Glutamatergic neuron (in vitro differentiated cells): Measurements from ENCODE around the gene FGF9. TPM values are rescaled to one million over a fixed set of nuclear protein-coding genes. Genes with fewer than 3 reads are reported as not detected.

ENCODE experiments used
- DNase-seq: peaks from one replicate; pipeline ENCODE4 v3.0.0; 2022
- H3K27ac Mint-ChIP-seq: one replicate; pipeline ENCODE4 v1.8.0; 2020; ENCODE audit warnings: mild to moderate bottlenecking, mixed read lengths, inconsistent platforms; ENCODE audit not compliant: unreplicated experiment
- H3K27me3 Mint-ChIP-seq: one replicate; pipeline ENCODE4 v1.8.0; 2020; ENCODE audit warnings: mild to moderate bottlenecking, moderate library complexity, mixed read lengths, inconsistent platforms; ENCODE audit not compliant: unreplicated experiment
- H3K36me3 Mint-ChIP-seq: one replicate; pipeline ENCODE4 v1.8.0; 2020; ENCODE audit warnings: mild to moderate bottlenecking, mixed read lengths, inconsistent platforms; ENCODE audit not compliant: unreplicated experiment
- H3K4me1 Mint-ChIP-seq: one replicate; pipeline ENCODE4 v1.8.0; 2020; ENCODE audit warnings: mild to moderate bottlenecking, low read depth, mixed read lengths, inconsistent platforms; ENCODE audit not compliant: unreplicated experiment
- H3K4me3 Mint-ChIP-seq: one replicate; pipeline ENCODE4 v1.8.0; 2020; ENCODE audit warnings: mild to moderate bottlenecking, mixed read lengths, inconsistent platforms; ENCODE audit not compliant: unreplicated experiment
- H3K9me3 Mint-ChIP-seq: one replicate; pipeline ENCODE4 v1.8.0; 2020; ENCODE audit warnings: mild to moderate bottlenecking, moderate library complexity, mixed read lengths, inconsistent platforms; ENCODE audit not compliant: unreplicated experiment
- CTCF ChIP-seq: fragments of 200-600 bp; sonication (generic); IDR thresholded peaks from one replicate; pipeline ENCODE4 v1.5.0; 2021; ENCODE audit not compliant: partially characterized antibody, unreplicated experiment
- total RNA-seq: library from RNA; stranded (reverse); fragmentation: NEBNext Ultra II Directional; extraction: Animal tissue kit (Norgen Biotek cat#: 25700); gene quantifications from one replicate; pipeline ENCODE4 v1.2.1, GENCODE V29; 2021; ENCODE audit not compliant: unreplicated experiment

Gene FGF9
- total RNA-seq, 1 donor from 2014 or later, result 19.5 TPM

GRCh38 chr13:21717817-21718216 lies 46.9 kb downstream of the FGF9 start:
- Mint-ChIP-seq H3K27ac (no peak overlapping the region), H3K4me1 (no peaks in the 10 kb centered on the region), H3K9me3 (no peaks in the 10 kb centered on the region)

GRCh38 chr13:21719463-21719862 lies 48.6 kb downstream of the FGF9 start:
- Mint-ChIP-seq H3K27me3 (peaks cover 2% of the 10 kb centered on the region), H3K4me1 (no peaks in the 10 kb centered on the region), H3K4me3 (no peak overlapping the region), H3K9me3 (no peaks in the 10 kb centered on the region), H3K27ac (no peak overlapping the region), H3K36me3 (no peaks in the 10 kb centered on the region)
- no peak for TF ChIP-seq CTCF
- no peak for DNase-seq

More at GRCh38 chr13:21717817-21718216, 46.9 kb downstream of the FGF9 start:
- DNase-seq, result no peak
- Mint-ChIP-seq H3K36me3 (no peaks in the 10 kb centered on the region), H3K27me3 (peaks cover 2% of the 10 kb centered on the region), H3K4me3 (no peak overlapping the region)
- no peak for TF ChIP-seq CTCF

GRCh38 chr13:21723807-21724505 lies 53.1 kb downstream of the FGF9 start:
- H3K4me3 Mint-ChIP-seq, result no peak overlapping the region
- DNase-seq, result no peak
- H3K9me3 Mint-ChIP-seq, result peaks cover 5% of the 10 kb centered on the region
- no peak overlapping the region for H3K27ac Mint-ChIP-seq
- TF ChIP-seq CTCF, result no peak
- H3K4me1 Mint-ChIP-seq, result no peaks in the 10 kb centered on the region
- peaks cover 5% of the 10 kb centered on the region for H3K27me3 Mint-ChIP-seq
- peaks cover 5% of the 10 kb centered on the region for H3K36me3 Mint-ChIP-seq

- Mint-ChIP-seq H3K9me3 (peaks cover 5% of the 10 kb centered on the region), H3K36me3 (peaks cover 5% of the 10 kb centered on the region), H3K27ac (no peak overlapping the region), H3K4me3 (no peak overlapping the region), H3K27me3 (peaks cover 3% of the 10 kb centered on the region), H3K4me1 (no peaks in the 10 kb centered on the region)
- no peak for TF ChIP-seq CTCF
- DNase-seq, result no peak
These were observed 59.5 kb downstream of the FGF9 start for GRCh38 chr13:21730186-21730880.

GRCh38 chr13:21733475-21734263 lies 62.8 kb downstream of the FGF9 start:
- H3K4me1 Mint-ChIP-seq, result peaks cover 3% of the 10 kb centered on the region
- H3K27me3 Mint-ChIP-seq, result no peaks in the 10 kb centered on the region
- H3K36me3 Mint-ChIP-seq, result no peaks in the 10 kb centered on the region
- no peak for TF ChIP-seq CTCF
- no peak overlapping the region for H3K4me3 Mint-ChIP-seq
- DNase-seq, result no peak
- no peak overlapping the region for H3K27ac Mint-ChIP-seq
- no peaks in the 10 kb centered on the region for H3K9me3 Mint-ChIP-seq
